HG03108 (cell line): ENCODE results near the gene RAD9A.
A peak's percentile ranks its signal among the peaks of the same experiment; 100 is the strongest.

Experiments used
- ATAC-seq: cut with Tn5 transposase; IDR thresholded peaks from one replicate; pipeline ENCODE4 v1.9.1; 2021; ENCODE audit warnings: moderate library complexity; ENCODE audit not compliant: unreplicated experiment

RAD9A gene

DNA sequence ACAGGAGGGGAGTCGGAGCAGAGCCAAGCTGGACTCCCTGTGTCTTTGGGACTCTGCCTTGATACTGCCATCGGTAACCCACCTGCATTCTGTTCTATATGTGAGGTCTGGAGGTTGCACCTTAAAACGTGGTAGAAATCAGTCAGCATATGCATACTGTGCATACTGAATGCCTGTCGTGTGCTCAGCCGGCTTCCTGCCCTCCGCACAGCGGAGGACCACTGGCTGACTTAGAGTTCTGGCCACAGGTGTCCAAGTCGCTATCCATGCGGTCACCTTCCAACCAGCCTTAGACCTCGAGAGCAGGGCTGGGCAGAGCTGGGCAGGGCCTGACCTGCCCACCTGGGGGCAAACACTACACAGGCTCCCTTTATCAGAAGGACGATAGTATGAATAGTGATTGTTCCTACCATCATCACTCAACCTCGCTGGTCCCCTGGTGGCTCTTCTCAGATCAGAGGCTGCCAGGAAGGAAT, 15.9 kb downstream of the RAD9A start:
- ATAC-seq, result no peak

DNA sequence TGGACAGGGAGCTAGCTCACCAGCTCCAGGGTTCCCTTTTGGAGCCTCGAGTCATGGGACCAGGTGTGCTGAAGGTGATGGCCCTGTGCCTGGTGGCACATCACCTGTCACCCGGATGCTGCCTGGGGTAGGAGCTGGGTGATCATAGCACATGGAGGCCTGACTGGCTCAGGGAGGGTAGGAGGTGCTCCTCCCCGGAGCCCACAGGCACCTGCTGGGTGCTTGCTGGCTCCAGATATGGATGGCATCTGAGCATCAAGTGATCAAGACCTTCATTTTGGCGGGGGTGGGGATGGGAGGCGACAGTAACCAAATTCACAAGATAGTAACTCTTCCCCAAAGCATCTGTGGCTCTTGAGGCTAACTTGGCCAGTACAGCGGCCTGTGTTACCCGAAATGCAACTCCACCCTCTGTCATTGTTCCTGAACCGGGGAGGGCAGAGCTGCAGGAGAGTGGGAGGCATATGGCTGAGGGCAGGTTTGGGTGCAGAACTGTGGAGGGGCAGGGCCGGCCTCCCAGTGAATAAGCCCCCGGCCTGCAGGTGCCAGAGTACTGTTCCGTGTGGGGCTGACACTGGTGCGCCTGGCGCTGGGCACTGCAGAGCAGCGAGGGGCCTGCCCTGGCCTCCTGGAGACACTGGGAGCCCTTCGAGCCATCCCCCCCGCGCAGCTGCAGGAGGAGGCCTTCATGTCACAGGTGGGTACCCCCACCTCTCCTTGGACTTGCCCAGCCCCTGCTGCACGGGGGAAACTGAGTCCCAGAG, 16.8 kb downstream of the RAD9A start:
- ATAC-seq, result no peak

DNA sequence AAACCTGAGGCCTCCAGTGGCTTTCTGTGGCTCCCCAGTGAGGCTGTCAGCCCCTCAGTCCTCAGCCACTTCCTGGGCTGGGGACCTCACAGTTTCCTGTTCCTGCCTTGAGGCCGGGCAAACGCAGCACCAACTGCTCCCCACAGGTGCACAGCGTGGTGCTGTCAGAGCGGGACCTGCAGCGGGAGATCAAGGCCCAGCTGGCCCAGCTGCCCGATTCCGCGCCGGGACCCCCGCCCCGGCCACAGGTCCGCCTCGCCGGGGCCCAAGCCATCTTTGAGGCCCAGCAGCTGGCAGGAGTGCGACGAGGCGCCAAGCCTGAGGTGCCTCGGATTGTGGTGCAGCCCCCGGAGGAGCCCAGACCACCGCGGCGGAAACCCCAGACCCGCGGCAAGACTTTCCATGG, 17.5 kb downstream of the RAD9A start:
- ATAC-seq, result peak; percentile 46

GRCh38 chr11:67409781-67410368, 18.1 kb downstream of the RAD9A start:
- no peak for ATAC-seq

DNA sequence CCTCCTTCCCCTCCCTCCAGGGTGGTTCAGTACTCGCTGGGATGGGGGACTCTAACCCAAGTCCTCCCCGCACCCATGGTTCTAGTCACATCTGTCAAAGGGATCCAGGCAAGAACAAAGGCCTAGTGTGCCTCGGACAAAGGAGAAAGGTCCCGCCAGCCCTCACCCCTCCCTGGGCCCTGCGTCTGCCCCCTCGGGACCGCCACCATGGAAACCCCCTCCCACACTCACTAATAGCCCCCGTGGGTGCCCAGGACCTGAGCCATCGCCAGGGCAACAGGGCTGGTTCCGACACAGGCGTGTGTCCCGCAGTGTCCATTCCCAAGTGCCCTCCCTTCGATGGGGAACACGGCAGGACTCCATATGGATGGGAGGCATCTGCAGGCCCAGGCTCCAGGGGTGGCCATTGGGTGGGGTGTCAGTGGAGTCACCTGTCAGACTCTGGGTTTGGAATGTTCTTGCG, 18.6 kb downstream of the RAD9A start:
- no peak for ATAC-seq

GRCh38 chr11:67410984-67411784, 19.4 kb downstream of the RAD9A start:
- ATAC-seq, result no peak

DNA sequence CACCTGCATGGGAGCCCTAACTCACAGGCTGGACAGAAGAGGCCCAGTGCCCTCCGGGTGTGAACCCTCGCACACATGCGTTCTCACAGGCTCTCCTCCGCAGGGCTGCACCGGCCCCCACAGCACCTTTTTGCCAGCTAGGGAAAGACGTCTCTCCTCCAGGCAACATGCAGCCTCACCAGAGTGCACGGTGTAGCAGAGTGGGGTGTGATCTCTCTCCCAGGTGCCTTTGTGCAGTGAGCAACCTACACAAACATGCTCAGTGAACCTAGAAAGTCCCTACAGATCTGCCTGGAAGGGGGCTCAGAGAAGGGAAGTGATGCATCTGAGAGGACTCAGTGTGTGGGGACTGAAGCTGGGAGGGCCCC, 20.0 kb downstream of the RAD9A start:
- ATAC-seq, result no peak

- no peak for ATAC-seq
Measured at GRCh38 chr11:67412495-67413179, 20.9 kb downstream of the RAD9A start.

- no peak for ATAC-seq
Measured at GRCh38 chr11:67413266-67413849, 21.6 kb downstream of the RAD9A start.

DNA sequence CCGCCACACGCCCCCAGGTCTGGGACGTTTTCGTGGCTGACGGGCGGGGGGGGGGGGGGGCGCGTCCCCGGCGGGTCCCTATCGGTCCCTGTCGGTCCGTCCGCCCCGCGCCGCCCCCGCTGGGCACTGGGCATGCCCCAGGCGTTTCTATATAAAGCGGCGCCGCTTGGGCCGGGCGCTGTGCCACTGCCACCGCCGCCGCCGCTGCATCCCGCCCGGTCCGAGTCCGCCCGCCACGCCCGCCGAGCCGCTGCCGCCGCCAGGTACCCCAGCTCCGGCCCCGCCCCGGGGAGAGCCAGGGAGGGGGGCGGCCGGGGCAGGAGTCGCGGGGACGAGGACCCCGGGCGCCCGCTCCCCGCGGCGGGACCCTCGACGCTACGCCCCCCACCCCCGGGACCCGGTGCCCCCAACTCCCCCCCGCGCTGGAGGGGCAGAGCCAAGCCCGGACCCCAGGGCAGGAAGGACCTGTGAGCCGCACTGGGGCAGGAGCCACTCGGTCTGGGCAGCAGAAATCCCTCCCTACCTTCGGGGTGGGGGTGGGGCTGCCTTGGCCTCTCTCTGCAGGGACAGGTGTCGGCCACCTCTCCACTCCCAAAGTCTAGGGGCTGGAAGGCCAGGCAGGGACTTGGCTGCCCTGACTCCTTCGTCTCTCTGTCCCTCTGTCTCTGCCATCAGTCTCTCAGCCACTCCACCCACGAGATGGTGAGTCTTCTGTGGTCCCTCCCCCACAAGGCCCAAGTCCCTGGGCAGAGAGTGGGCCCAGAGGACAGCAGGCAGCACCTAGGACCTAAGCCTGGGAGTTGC, 23.9 kb downstream of the RAD9A start, which contains the start of gene CARNS1:
CARNS1 (plus strand) TSS at position 178 of the 804 bp plus-strand sequence; CDS start at position 700, 522 bp downstream.
- no peak for ATAC-seq

DNA sequence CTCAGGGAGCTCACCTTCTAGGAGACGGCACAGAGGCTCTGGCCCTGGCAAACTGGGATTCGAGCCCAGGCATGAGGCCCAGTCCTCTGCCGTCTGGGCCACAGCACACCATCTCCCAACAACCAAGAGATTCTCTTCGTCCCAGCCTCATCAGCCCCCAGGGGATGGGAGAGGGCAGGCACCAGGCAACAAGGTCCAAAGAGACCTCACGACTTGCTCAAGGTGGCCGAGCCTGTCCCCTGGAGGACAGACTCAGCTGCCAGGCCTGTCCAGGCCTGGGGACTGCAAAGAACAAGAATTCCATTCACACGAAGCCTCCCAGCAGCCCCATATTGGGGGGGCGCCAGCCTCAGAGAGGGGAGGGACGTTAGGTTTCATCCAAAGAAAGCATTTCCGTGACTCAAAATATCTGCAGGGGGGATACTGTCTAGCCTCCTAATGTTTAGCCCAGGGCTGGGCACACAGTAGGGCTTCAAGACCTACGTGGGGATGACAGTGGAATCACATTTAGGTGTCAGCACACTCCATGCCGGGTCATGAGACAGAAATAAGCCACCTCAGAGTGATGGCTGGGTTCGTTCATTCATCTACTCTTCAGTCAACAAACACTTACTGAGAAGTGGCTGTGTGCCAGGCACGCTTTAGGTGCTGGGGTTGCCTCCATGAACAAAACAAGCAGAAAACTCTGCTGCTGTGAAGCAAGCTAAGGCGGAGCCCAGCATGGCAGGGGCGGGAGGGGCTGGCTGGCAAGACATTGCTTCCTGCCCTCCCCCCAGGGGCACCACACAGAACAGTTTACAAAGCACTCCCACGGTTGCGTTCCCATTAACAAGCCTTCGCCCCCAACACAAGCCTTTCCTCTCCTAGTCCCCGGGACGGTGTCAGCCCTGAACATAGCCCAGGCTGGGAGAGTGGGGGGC, 24.9 kb downstream of the RAD9A start:
- no peak for ATAC-seq

- ATAC-seq, result no peak
Measured at GRCh38 chr11:67417425-67417824, 25.6 kb downstream of the RAD9A start.

GRCh38 chr11:67418476-67419281, 26.9 kb downstream of the RAD9A start:
- no peak for ATAC-seq

DNA sequence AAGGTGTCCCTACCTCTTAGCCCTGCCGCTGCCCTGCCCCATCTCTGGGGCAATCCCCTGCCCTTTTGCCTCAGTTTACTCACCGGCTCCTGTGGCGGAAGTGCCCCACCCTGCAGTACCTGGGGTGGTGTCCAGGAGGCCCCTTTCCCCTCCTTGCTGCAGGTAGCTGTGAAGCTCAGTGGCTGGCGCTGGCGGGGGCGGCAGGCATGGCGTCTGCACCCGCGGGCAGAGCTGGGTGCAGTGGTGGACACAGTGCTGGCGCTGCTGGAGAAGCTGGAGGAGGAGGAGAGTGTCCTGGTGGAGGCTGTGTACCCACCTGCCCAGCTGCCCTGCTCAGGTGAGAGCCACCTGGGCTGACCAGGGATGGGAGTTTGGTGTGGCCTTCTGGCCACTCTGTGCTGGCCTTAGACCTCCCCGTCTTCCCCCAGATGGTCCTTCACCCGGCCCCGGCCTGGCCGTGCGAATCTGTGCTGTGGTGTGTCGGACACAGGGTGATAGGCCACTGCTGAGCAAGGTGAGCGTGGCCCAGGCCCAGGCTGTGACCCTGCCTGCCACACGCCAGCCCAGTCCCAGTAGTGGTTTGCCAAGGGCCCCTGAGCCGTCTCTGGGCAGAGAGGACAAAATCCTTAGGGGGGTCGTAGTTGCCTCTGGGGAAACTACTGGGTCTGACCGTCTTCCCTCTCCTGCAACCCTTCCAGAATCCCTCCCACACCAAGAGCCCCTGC, 27.7 kb downstream of the RAD9A start:
- ATAC-seq, result no peak

GRCh38 chr11:67420147-67420645, 28.4 kb downstream of the RAD9A start:
- ATAC-seq, result no peak

DNA sequence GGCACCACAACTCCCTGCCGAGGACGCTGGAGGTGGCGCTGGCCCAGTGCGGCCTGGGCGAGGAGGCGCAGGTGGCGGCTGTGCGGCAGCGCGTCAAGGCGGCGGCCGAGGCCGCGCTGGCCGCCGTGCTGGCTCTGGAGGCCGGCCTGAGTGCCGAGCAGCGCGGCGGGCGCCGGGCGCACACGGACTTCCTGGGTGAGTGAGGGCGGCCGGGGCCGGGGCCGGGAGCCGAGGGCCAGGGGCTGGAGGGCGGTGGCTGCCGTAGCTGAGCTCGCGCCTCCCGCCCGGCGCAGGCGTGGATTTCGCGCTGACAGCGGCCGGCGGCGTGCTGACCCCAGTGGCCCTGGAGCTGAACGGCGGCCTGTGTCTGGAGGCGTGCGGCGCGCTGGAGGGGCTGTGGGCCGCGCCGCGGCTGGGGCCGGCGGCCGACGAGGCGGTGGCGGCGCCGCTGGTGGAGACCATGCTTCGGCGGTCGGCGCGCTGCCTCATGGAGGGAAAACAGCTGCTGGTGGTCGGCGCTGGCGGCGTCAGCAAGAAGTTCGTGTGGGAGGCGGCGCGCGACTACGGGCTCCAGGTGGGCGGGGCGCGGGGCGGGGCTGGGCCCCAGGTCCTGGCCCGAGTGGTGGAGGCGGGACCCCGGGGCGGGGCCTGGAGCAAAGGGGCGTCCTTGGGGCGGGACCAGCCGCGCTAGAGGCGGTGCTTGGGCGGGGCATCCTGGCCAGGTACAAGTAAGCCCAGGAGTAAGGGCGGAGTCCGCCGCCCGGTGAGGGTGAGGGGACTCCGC, 29.1 kb downstream of the RAD9A start:
- peak; percentile 80 for ATAC-seq
